Measurements from ENCODE around the gene MREG.

The MREG gene

DNA sequence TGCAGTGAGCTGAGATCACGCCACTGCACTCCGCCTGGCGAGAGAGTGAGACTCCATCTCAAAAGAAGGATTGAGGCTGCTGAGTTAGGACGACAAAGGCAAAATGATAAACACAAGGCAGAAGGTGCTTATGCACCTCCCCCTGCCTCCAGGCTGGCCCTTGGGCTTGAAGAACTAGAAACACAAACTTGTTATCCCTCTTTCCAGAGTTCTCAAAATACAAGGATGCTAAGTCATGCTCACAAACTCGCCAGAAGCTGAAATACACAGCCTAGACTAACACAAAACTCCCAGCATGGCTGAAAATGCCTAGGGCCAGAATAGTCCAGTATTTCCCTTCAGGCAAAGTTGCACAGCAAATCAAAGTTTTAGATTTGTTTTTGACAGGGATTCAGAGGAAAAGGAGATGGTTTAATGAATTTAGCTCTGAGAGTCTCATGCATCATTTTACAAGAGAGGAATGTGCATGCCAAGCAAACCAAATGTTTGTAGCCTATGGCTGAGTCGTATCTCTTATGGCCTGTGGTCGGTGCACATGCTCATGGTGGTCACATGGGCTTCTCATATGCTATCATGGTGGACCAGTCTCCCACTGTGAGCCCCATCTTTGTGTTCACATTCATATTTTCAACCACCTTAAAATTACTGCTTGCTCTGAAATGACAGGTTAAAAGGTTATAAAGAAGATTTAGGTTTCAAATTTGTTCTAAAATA is 16.2 kb upstream of the MREG start:
- in situ Hi-C loops (cut with HindIII; ENCODE audit: low pct_ligation_motif_present, low sequenced_read_pairs) = no loop called here
- DNase-seq = no peak
- Histone ChIP-seq H3K27ac (no peak overlapping the region), H3K27me3 (replicated peaks) (no peaks in the 10 kb centered on the region), H3K4me3 (ENCODE audit: low read depth, low read length) (no peak overlapping the region), H3K36me3 (replicated peaks) (no peaks in the 10 kb centered on the region)
- TF ChIP-seq CTCF (IDR thresholded peaks at IDR 0.05; ENCODE audit: low read depth, low read length, missing control alignments) = no peak

DNA sequence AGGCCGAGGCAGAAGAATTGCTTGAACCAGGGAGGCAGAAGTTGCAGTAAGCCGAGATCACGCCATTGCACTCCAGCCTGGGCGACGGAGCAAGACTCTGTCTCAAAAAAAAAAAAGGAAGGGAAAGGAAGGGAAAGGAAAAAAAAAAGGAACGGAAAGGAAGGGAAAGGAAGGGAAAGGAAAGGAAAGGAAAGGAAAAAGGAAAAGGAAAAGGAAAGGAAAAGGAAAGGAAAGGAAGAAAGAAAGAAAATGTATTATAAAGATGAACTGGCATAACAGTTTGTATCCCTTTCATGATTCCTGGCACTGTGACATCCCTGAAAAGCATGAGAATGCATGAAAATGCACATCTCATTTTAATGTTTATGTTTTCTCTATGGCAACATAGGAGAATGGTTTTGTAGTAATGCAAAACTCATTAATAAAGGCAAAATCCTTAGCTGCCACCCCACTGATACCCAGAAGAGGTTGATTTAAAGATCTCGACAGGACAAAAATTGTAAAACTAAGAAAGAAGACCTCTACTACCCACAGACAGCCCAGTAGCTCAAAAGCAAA is 11.5 kb upstream of the MREG start:
- in situ Hi-C loops (cut with HindIII; ENCODE audit: low pct_ligation_motif_present, low sequenced_read_pairs) = no loop called here
- Histone ChIP-seq H3K27me3 (replicated peaks) (no peaks in the 10 kb centered on the region), H3K4me3 (ENCODE audit: low read depth, low read length) (no peak overlapping the region), H3K27ac (no peak overlapping the region), H3K36me3 (replicated peaks) (no peaks in the 10 kb centered on the region)
- no peak for DNase-seq
- TF ChIP-seq CTCF (IDR thresholded peaks at IDR 0.05; ENCODE audit: low read depth, low read length, missing control alignments) = no peak

GRCh38 chr2:216023055-216023648 is 9.8 kb upstream of the MREG start:
- DNase-seq = peak; percentile 43
- peak; percentile 77 for TF ChIP-seq CTCF (IDR thresholded peaks at IDR 0.05; ENCODE audit: low read depth, low read length, missing control alignments)
- H3K27ac ChIP-seq = no peak overlapping the region
- H3K27me3 ChIP-seq (replicated peaks) = no peaks in the 10 kb centered on the region
- H3K4me3 ChIP-seq (ENCODE audit: low read depth, low read length) = no peak overlapping the region
- H3K36me3 ChIP-seq (replicated peaks) = no peaks in the 10 kb centered on the region
- in situ Hi-C loops (cut with HindIII; ENCODE audit: low pct_ligation_motif_present, low sequenced_read_pairs) = no loop called here

- in situ Hi-C loops (cut with HindIII; ENCODE audit: low pct_ligation_motif_present, low sequenced_read_pairs) = no loop called here
- no peak overlapping the region for H3K27ac ChIP-seq
- no peak for TF ChIP-seq CTCF (IDR thresholded peaks at IDR 0.05; ENCODE audit: low read depth, low read length, missing control alignments)
- no peaks in the 10 kb centered on the region for H3K36me3 ChIP-seq (replicated peaks)
- H3K27me3 ChIP-seq (replicated peaks) = no peaks in the 10 kb centered on the region
- DNase-seq = no peak
- no peak overlapping the region for H3K4me3 ChIP-seq (ENCODE audit: low read depth, low read length)
Measured at GRCh38 chr2:216021768-216022565, 8.6 kb upstream of the MREG start.

DNA sequence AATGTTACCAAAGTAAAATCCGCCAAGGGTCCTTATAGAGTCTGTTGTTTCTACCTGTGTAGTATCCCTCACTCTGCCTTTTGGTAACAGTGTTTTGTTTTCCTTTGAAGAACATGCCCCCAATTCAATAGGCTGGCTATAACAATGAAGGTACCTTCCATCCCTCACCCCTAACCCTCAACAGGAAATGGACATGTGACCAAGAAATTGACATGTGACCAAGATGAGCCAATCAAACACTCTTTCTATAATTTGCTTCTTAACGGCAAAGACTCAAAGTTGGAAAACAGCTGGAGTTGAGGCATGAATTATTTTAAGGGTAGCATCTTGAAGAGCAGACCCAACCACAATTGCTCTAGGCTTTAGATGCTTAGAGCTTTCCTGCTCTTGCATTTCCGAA is 5.4 kb upstream of the MREG start:
- in situ Hi-C loops (cut with HindIII; ENCODE audit: low pct_ligation_motif_present, low sequenced_read_pairs) = no loop called here
- TF ChIP-seq CTCF (IDR thresholded peaks at IDR 0.05; ENCODE audit: low read depth, low read length, missing control alignments) = no peak
- H3K27me3 ChIP-seq (replicated peaks) = no peaks in the 10 kb centered on the region

More for the DNA sequence above, 5.4 kb upstream of the MREG start:
- H3K27ac ChIP-seq = no peak overlapping the region
- DNase-seq = no peak
- no peaks in the 10 kb centered on the region for H3K36me3 ChIP-seq (replicated peaks)
- no peak overlapping the region for H3K4me3 ChIP-seq (ENCODE audit: low read depth, low read length)
